ENCODE results near the gene BLOC1S4.
"Not testable (repeated sequence)": the region's sequence is repeated elsewhere in the genome, so short reads cannot be mapped to it uniquely, and the experiment has no call there.

Gene BLOC1S4

GRCh38 chr4:6750286-6751221, 34.6 kb downstream of the BLOC1S4 start:
- peak overlapping the region; percentile 57 for H3K9ac ChIP-seq (ENCODE audit: low read length)
- H3K9me3 ChIP-seq (ENCODE audit: control insufficient read depth, low read length), result no peaks in the 10 kb centered on the region
- H3K4me1 ChIP-seq (ENCODE audit: control insufficient read depth, insufficient read depth, low read length), result peaks cover 76% of the 10 kb centered on the region
- H3K27me3 ChIP-seq (ENCODE audit: control insufficient read depth, insufficient read depth, low read length), result no peaks in the 10 kb centered on the region
- no peaks in the 10 kb centered on the region for H3K36me3 ChIP-seq (ENCODE audit: control insufficient read depth, insufficient read depth, low read length)
- H3K4me3 ChIP-seq (ENCODE audit: low read length), result no peak overlapping the region

- peaks cover 66% of the 10 kb centered on the region for H3K4me1 ChIP-seq (ENCODE audit: control insufficient read depth, insufficient read depth, low read length)
- no peaks in the 10 kb centered on the region for H3K9me3 ChIP-seq (ENCODE audit: control insufficient read depth, low read length)
- H3K9ac ChIP-seq (ENCODE audit: low read length), result peak overlapping the region; percentile 2
- H3K4me3 ChIP-seq (ENCODE audit: low read length), result no peak overlapping the region
- no peaks in the 10 kb centered on the region for H3K27me3 ChIP-seq (ENCODE audit: control insufficient read depth, insufficient read depth, low read length)
- H3K36me3 ChIP-seq (ENCODE audit: control insufficient read depth, insufficient read depth, low read length), result no peaks in the 10 kb centered on the region
Observed at GRCh38 chr4:6751611-6752485, 35.9 kb downstream of the BLOC1S4 start.

GRCh38 chr4:6752486-6752829, 36.5 kb downstream of the BLOC1S4 start:
- H3K4me3 ChIP-seq (ENCODE audit: low read length), result no peak overlapping the region
- H3K36me3 ChIP-seq (ENCODE audit: control insufficient read depth, insufficient read depth, low read length), result no peaks in the 10 kb centered on the region
- H3K9me3 ChIP-seq (ENCODE audit: control insufficient read depth, low read length), result no peaks in the 10 kb centered on the region
- no peaks in the 10 kb centered on the region for H3K27me3 ChIP-seq (ENCODE audit: control insufficient read depth, insufficient read depth, low read length)
- H3K9ac ChIP-seq (ENCODE audit: low read length), result no peak overlapping the region
- peaks cover 60% of the 10 kb centered on the region for H3K4me1 ChIP-seq (ENCODE audit: control insufficient read depth, insufficient read depth, low read length)

- no peaks in the 10 kb centered on the region for H3K9me3 ChIP-seq (ENCODE audit: control insufficient read depth, low read length)
Observed at GRCh38 chr4:6753103-6753560, 37.2 kb downstream of the BLOC1S4 start.

GRCh38 chr4:6753891-6754290, 37.9 kb downstream of the BLOC1S4 start:
- Histone ChIP-seq H3K4me1 (ENCODE audit: control insufficient read depth, insufficient read depth, low read length) (peaks cover 46% of the 10 kb centered on the region), H3K4me3 (ENCODE audit: low read length) (no peak overlapping the region), H3K9me3 (ENCODE audit: control insufficient read depth, low read length) (no peaks in the 10 kb centered on the region), H3K27me3 (ENCODE audit: control insufficient read depth, insufficient read depth, low read length) (no peaks in the 10 kb centered on the region), H3K9ac (ENCODE audit: low read length) (no peak overlapping the region), H3K36me3 (ENCODE audit: control insufficient read depth, insufficient read depth, low read length) (no peaks in the 10 kb centered on the region)

More at GRCh38 chr4:6753103-6753560, 37.2 kb downstream of the BLOC1S4 start:
- Histone ChIP-seq H3K9ac (ENCODE audit: low read length) (no peak overlapping the region), H3K4me1 (ENCODE audit: control insufficient read depth, insufficient read depth, low read length) (peaks cover 53% of the 10 kb centered on the region), H3K27me3 (ENCODE audit: control insufficient read depth, insufficient read depth, low read length) (no peaks in the 10 kb centered on the region), H3K4me3 (ENCODE audit: low read length) (no peak overlapping the region), H3K36me3 (ENCODE audit: control insufficient read depth, insufficient read depth, low read length) (no peaks in the 10 kb centered on the region)

- no peak overlapping the region for H3K4me3 ChIP-seq (ENCODE audit: low read length)
- H3K9me3 ChIP-seq (ENCODE audit: control insufficient read depth, low read length), result no peaks in the 10 kb centered on the region
- peaks cover 39% of the 10 kb centered on the region for H3K4me1 ChIP-seq (ENCODE audit: control insufficient read depth, insufficient read depth, low read length)
- no peaks in the 10 kb centered on the region for H3K36me3 ChIP-seq (ENCODE audit: control insufficient read depth, insufficient read depth, low read length)
- H3K9ac ChIP-seq (ENCODE audit: low read length), result no peak overlapping the region
- H3K27me3 ChIP-seq (ENCODE audit: control insufficient read depth, insufficient read depth, low read length), result no peaks in the 10 kb centered on the region
Observed at GRCh38 chr4:6754481-6755087, 38.6 kb downstream of the BLOC1S4 start.

GRCh38 chr4:6755088-6755753, 39.2 kb downstream of the BLOC1S4 start:
- Histone ChIP-seq H3K36me3 (ENCODE audit: control insufficient read depth, insufficient read depth, low read length) (no peaks in the 10 kb centered on the region), H3K27me3 (ENCODE audit: control insufficient read depth, insufficient read depth, low read length) (no peaks in the 10 kb centered on the region), H3K9me3 (ENCODE audit: control insufficient read depth, low read length) (no peaks in the 10 kb centered on the region), H3K4me1 (ENCODE audit: control insufficient read depth, insufficient read depth, low read length) (peaks cover 33% of the 10 kb centered on the region), H3K4me3 (ENCODE audit: low read length) (no peak overlapping the region), H3K9ac (ENCODE audit: low read length) (no peak overlapping the region)

GRCh38 chr4:6756345-6756744, 40.4 kb downstream of the BLOC1S4 start:
- not testable (repeated sequence) for H3K4me3 ChIP-seq (ENCODE audit: low read length); H3K9me3 ChIP-seq (ENCODE audit: control insufficient read depth, low read length); H3K36me3 ChIP-seq (ENCODE audit: control insufficient read depth, insufficient read depth, low read length); H3K9ac ChIP-seq (ENCODE audit: low read length); H3K27me3 ChIP-seq (ENCODE audit: control insufficient read depth, insufficient read depth, low read length)
- peaks cover 21% of the 10 kb centered on the region for H3K4me1 ChIP-seq (ENCODE audit: control insufficient read depth, insufficient read depth, low read length)

GRCh38 chr4:6758728-6759127, 42.8 kb downstream of the BLOC1S4 start:
- H3K27me3 ChIP-seq (ENCODE audit: control insufficient read depth, insufficient read depth, low read length), result no peaks in the 10 kb centered on the region
- no peaks in the 10 kb centered on the region for H3K9me3 ChIP-seq (ENCODE audit: control insufficient read depth, low read length)
- H3K4me3 ChIP-seq (ENCODE audit: low read length), result no peak overlapping the region
- H3K4me1 ChIP-seq (ENCODE audit: control insufficient read depth, insufficient read depth, low read length), result no peaks in the 10 kb centered on the region
- no peak overlapping the region for H3K9ac ChIP-seq (ENCODE audit: low read length)
- H3K36me3 ChIP-seq (ENCODE audit: control insufficient read depth, insufficient read depth, low read length), result no peaks in the 10 kb centered on the region

GRCh38 chr4:6760865-6761264, 44.9 kb downstream of the BLOC1S4 start:
- Histone ChIP-seq H3K36me3 (ENCODE audit: control insufficient read depth, insufficient read depth, low read length) (no peaks in the 10 kb centered on the region), H3K9me3 (ENCODE audit: control insufficient read depth, low read length) (no peaks in the 10 kb centered on the region), H3K4me1 (ENCODE audit: control insufficient read depth, insufficient read depth, low read length) (no peaks in the 10 kb centered on the region), H3K9ac (ENCODE audit: low read length) (no peak overlapping the region), H3K27me3 (ENCODE audit: control insufficient read depth, insufficient read depth, low read length) (no peaks in the 10 kb centered on the region), H3K4me3 (ENCODE audit: low read length) (no peak overlapping the region)
